ENCODE data around the gene ZC3H13. TPM values are rescaled to one million over a fixed set of nuclear protein-coding genes. Genes with fewer than 3 reads are reported as not detected.

The ZC3H13 gene
- 30.2 TPM for total RNA-seq

- intact Hi-C loops (cut with DNase I): no loop called here
- Histone ChIP-seq H3K9me3 (no peaks in the 10 kb centered on the region), H3K4me3 (peak within 1 kb of the TSS; percentile 69 to 84), H3K27me3 (no peaks in the 10 kb centered on the region), H3K27ac (peak within 1 kb of the TSS; percentile 86), H3K36me3 (no peaks in the 10 kb centered on the region), H3K4me1 (peaks cover 16% of the 10 kb centered on the region)
- TF ChIP-seq CTCF (IDR thresholded peaks at IDR 0.05) (peak in 2 of 3 experiments; percentile 23 to 30), POLR2AphosphoS5 (IDR thresholded peaks at IDR 0.05; ENCODE audit: insufficient read depth in 1 of 2, low read depth in 1 of 2) (peak; percentile 80 to 90), POLR2A (IDR thresholded peaks at IDR 0.05) (peak in 1 of 2 donors; percentile 44)
- peak in 1 of 2 donors; percentile 92 for DNase-seq (ENCODE audit: extremely low spot score in 2 of 2)
Observed at GRCh38 chr13:46052319-46053161, at the start of gene ZC3H13. Gene ZC3H13, minus strand, starts transcription at chr13:46052746. Its CDS starts 7,239 bp downstream, at chr13:46045507.

- DNase-seq (ENCODE audit: extremely low spot score in 2 of 2): no peak
- Histone ChIP-seq H3K4me1 (no peaks in the 10 kb centered on the region), H3K9me3 (no peaks in the 10 kb centered on the region), H3K27me3 (no peaks in the 10 kb centered on the region), H3K36me3 (no peaks in the 10 kb centered on the region), H3K27ac (no peak overlapping the region), H3K4me3 (no peak overlapping the region)
- intact Hi-C loops (cut with DNase I): no loop called here
- TF ChIP-seq POLR2A (IDR thresholded peaks at IDR 0.05): no peak
- TF ChIP-seq CTCF (IDR thresholded peaks at IDR 0.05): no peak
- TF ChIP-seq POLR2AphosphoS5 (IDR thresholded peaks at IDR 0.05; ENCODE audit: insufficient read depth in 1 of 2, low read depth in 1 of 2): no peak
Observed at GRCh38 chr13:46102255-46102605, 49.7 kb upstream of the ZC3H13 start.

DNA sequence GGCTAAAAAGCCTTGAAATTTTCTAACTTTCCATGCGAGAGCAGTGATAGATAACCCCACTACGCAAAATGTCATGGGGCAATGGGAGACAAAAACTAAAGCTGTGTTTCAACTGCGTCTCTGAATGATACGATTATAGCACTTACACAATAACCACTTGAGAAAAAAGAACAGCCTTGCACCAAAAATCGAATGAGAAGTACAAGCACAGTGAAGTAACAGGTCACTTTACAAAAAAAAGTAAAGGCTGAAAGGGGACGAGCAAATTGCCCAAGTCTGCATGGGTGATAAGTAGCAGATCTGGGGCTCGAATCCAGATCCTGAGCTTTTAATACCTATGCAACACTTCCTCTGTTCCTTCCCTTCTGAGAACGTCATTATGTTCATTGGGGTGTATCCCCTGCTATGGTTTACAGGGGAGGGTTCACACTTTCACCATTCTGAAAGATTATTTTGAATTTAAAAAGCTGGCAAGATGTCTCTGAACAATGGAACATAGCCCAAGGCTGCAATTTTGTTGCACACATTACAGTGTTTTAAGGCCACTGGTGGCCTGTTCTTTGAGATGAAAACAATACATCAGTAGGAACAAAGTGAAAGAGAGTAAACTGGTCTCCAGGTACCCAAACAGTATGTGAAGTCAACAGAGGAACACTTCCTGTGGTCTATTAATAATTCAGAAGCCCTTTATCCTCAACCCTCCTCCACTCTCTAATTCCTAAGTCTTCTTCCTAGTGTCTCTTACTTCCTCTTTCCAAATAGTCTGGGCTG, 49.1 kb upstream of the ZC3H13 start:
- Histone ChIP-seq H3K27ac (no peak overlapping the region), H3K27me3 (no peaks in the 10 kb centered on the region), H3K4me1 (no peaks in the 10 kb centered on the region), H3K4me3 (no peak overlapping the region), H3K36me3 (no peaks in the 10 kb centered on the region), H3K9me3 (no peaks in the 10 kb centered on the region)
- TF ChIP-seq CTCF (IDR thresholded peaks at IDR 0.05) (no peak), POLR2A (IDR thresholded peaks at IDR 0.05) (no peak), POLR2AphosphoS5 (IDR thresholded peaks at IDR 0.05; ENCODE audit: insufficient read depth in 1 of 2, low read depth in 1 of 2) (no peak)
- DNase-seq (ENCODE audit: extremely low spot score in 2 of 2): no peak
- intact Hi-C loops (cut with DNase I): no loop called here

DNA sequence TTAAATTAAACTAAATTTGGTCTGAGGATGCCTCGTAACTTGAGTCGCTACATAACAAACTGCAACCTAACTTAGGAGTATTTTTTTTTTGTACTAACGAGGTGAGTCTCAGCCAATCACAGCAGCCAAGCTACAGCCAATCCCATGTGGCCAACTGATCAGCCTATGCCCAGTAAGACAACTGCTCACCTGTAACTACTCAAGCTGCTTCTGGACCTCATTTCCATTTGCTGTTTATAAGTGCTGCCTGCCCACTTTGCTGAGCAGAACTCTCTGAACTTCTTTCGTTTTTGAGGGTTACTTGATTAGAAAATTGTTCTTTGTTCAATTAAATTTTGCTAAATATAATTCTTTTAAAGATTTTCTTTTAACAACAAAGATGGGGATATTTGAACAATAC, 48.5 kb upstream of the ZC3H13 start:
- H3K36me3 ChIP-seq: no peaks in the 10 kb centered on the region
- no peak for DNase-seq (ENCODE audit: extremely low spot score in 2 of 2)
- no peaks in the 10 kb centered on the region for H3K9me3 ChIP-seq
- TF ChIP-seq CTCF (IDR thresholded peaks at IDR 0.05) (no peak), POLR2A (IDR thresholded peaks at IDR 0.05) (no peak)
- intact Hi-C loops (cut with DNase I): no loop called here
- H3K4me3 ChIP-seq: no peak overlapping the region
- H3K27me3 ChIP-seq: no peaks in the 10 kb centered on the region
- no peaks in the 10 kb centered on the region for H3K4me1 ChIP-seq
- H3K27ac ChIP-seq: no peak overlapping the region

Data from vagina (tissue), 2 donors.